Panc1 (cell line): ENCODE results near the gene PEX12. TPM values are rescaled to one million over a fixed set of nuclear protein-coding genes. Genes with fewer than 3 reads are reported as not detected.
A peak's percentile ranks its signal among the peaks of the same experiment; 100 is the strongest.

Experiments
- ATAC-seq: fragments of 200-7000 bp; cut with Tn5 transposase; 2 replicates; pipeline ENCODE4 v1.9.1; 2020; ENCODE audit warnings: mild to moderate bottlenecking, moderate library complexity
- BruUV-seq: library from RNA; stranded (reverse); fragments of 400-500 nt; replicated peaks from 2 replicates; lab custom pipeline; 2021; lab: Mats Ljungman, UMichigan
- CTCF ChIA-PET: fragments of 300-600 bp; sonication (Branson Sonifier 250); formaldehyde crosslinking; loops from one replicate; lab custom pipeline; 2022; ENCODE audit warnings: antibody characterized with exemption; lab: Charles Lee
- POLR2A ChIA-PET: fragments of 300-600 bp; sonication (Branson Sonifier 250); formaldehyde crosslinking; loops from one replicate; lab custom pipeline; 2022; ENCODE audit warnings: antibody characterized with exemption; lab: Charles Lee
- DNase-seq: peaks from one replicate; pipeline ENCODE4 v3.0.0-alpha.2; 2010; ENCODE audit warnings: low read depth, low spot score
- H3K27ac ChIP-seq: 2 replicates; pipeline ENCODE4 v1.5.1; 2011; ENCODE audit warnings: mild to moderate bottlenecking, low read length, inconsistent platforms
- H3K27me3 ChIP-seq: fragments of 200-500 bp; sonication (Bioruptor generic); 2 replicates; pipeline ENCODE4 v1.6.0; 2014; ENCODE audit warnings: low read length, inconsistent platforms; ENCODE audit not compliant: control insufficient read depth, insufficient read depth
- H3K36me3 ChIP-seq: fragments of 200-500 bp; sonication (Bioruptor generic); 2 replicates; pipeline ENCODE4 v1.5.1; 2014; ENCODE audit warnings: inconsistent platforms, mild to moderate bottlenecking, low read length, moderate library complexity; ENCODE audit not compliant: control insufficient read depth, insufficient read depth
- H3K4me1 ChIP-seq: 2 replicates; pipeline ENCODE4 v1.5.1; 2011; ENCODE audit warnings: inconsistent platforms, mild to moderate bottlenecking, low read length, moderate library complexity; ENCODE audit not compliant: control insufficient read depth, insufficient read depth
- H3K4me3 ChIP-seq, 2 experiments: 2 replicates each; pipeline ENCODE4 v1.5.1; 2011 to 2012; ENCODE audit warnings: low read depth in 2 of 2, low read length in 2 of 2, mild to moderate bottlenecking in 2 of 2, inconsistent platforms in 1 of 2, moderate library complexity in 1 of 2
- H3K9me3 ChIP-seq: fragments of 200-500 bp; sonication (Bioruptor generic); 2 replicates; pipeline ENCODE4 v1.5.1; 2014; ENCODE audit warnings: low read depth, mild to moderate bottlenecking, inconsistent platforms, low read length, moderate library complexity; ENCODE audit not compliant: control insufficient read depth, insufficient read depth
- POLR2AphosphoS5 ChIP-seq: IDR thresholded peaks from 2 replicates; pipeline ENCODE4 v1.6.1; 2012; ENCODE audit warnings: mild to moderate bottlenecking, low read depth, low read length, moderate library complexity
- SIN3A ChIP-seq: IDR thresholded peaks from 2 replicates; pipeline ENCODE4 v1.6.1; 2012; ENCODE audit warnings: low read depth, mild to moderate bottlenecking, low read length, moderate library complexity, borderline replicate concordance; ENCODE audit not compliant: insufficient read depth
- TCF7L2 ChIP-seq: IDR thresholded peaks from 2 replicates; pipeline ENCODE4 v1.6.1; 2011; ENCODE audit warnings: mild to moderate bottlenecking, low read depth, low read length, inconsistent platforms
- in situ Hi-C: cut with HindIII; loops from 2 replicates; pipeline ENCODE4 v1.10.0; 2016; ENCODE audit warnings: low sequenced_read_pairs, low pct_unique_long_range_greater_than_20kb
- intact Hi-C: fragments of 100-400 bp; cut with micrococcal nuclease; formaldehyde crosslinking; loops from one replicate; pipeline ENCODE4 v1.10.0; 2022; ENCODE audit not compliant: unreplicated experiment
- total RNA-seq: library from RNA; stranded (reverse); gene quantifications from one replicate; pipeline ENCODE4 v1.2.1, GENCODE V29; 2021; ENCODE audit not compliant: unreplicated experiment
- TF ChIP-seq, protein P1 (sequence below): fragments of 450-650 bp; IDR thresholded peaks from 2 replicates; pipeline ENCODE4 v1.5.1; 2017; ENCODE audit warnings: mild to moderate bottlenecking
- TF ChIP-seq, protein P2 (sequence below), 2 experiments: IDR thresholded peaks; 2 replicates each; pipeline ENCODE4 v1.6.1; 2011 to 2012; ENCODE audit warnings: low read depth in 2 of 2, control low read depth in 1 of 2, low read length in 1 of 2, mild to moderate bottlenecking in 1 of 2, moderate library complexity in 1 of 2; ENCODE audit not compliant: insufficient read depth in 1 of 2

PEX12 gene
- total RNA-seq, 1 experiment from 2014 or later, result 6.6 TPM

DNA sequence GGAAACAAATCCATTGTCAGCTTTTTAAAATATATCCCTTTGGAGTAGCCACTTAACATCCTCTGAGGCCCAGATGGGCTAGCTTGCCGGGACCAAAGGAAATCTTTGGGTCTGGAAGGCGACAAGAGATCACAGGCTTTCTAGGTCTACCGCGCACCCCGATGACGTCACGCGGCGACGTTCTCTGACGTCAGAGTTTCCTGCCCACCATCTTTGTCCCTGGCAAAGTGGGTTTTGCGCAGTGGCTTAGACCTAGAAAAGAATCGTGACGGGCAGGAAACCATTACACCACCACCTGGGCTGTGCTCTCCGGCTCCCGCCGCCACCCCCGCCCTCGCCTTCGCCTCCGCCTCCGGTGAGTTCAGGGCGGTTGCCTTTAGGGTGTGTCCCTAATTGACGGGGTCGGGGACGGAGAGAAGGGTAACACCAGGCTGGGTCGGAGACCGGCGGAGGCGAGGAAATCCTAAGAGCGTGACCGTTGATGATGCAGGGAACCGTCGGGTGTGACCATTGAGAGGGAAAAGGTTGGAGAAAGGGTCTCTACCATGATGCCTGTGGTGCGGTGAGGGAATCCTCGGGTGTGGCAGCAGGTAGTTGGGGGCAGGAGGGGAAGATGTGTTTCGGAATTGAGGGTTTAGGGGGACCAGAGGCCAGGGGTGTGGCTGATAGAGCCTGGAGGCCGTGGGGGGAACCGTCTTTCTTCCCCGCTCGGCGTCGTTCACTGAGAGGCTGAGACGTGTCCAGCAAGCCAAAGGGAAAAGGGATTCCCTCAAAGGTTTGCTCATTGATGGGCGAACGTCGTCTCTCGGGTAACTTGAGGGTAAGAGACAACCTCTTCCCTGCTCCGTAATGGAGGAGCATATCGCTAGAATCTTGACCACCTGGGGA, 8.9 kb upstream of the PEX12 start, which contains the start of gene AP2B1:
Gene AP2B1 (plus strand): TSS at position 249 of the 888 bp plus-strand sequence. CDS start 6,709 bp downstream, outside the sequence.
- H3K36me3 ChIP-seq, result peaks cover 3% of the 10 kb centered on the region; the same call in 1 of the 2 replicates
- ATAC-seq, result peak; percentile 91
- TF ChIP-seq, protein P1, sequence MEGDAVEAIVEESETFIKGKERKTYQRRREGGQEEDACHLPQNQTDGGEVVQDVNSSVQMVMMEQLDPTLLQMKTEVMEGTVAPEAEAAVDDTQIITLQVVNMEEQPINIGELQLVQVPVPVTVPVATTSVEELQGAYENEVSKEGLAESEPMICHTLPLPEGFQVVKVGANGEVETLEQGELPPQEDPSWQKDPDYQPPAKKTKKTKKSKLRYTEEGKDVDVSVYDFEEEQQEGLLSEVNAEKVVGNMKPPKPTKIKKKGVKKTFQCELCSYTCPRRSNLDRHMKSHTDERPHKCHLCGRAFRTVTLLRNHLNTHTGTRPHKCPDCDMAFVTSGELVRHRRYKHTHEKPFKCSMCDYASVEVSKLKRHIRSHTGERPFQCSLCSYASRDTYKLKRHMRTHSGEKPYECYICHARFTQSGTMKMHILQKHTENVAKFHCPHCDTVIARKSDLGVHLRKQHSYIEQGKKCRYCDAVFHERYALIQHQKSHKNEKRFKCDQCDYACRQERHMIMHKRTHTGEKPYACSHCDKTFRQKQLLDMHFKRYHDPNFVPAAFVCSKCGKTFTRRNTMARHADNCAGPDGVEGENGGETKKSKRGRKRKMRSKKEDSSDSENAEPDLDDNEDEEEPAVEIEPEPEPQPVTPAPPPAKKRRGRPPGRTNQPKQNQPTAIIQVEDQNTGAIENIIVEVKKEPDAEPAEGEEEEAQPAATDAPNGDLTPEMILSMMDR, result no peak
- TF ChIP-seq, protein P2, sequence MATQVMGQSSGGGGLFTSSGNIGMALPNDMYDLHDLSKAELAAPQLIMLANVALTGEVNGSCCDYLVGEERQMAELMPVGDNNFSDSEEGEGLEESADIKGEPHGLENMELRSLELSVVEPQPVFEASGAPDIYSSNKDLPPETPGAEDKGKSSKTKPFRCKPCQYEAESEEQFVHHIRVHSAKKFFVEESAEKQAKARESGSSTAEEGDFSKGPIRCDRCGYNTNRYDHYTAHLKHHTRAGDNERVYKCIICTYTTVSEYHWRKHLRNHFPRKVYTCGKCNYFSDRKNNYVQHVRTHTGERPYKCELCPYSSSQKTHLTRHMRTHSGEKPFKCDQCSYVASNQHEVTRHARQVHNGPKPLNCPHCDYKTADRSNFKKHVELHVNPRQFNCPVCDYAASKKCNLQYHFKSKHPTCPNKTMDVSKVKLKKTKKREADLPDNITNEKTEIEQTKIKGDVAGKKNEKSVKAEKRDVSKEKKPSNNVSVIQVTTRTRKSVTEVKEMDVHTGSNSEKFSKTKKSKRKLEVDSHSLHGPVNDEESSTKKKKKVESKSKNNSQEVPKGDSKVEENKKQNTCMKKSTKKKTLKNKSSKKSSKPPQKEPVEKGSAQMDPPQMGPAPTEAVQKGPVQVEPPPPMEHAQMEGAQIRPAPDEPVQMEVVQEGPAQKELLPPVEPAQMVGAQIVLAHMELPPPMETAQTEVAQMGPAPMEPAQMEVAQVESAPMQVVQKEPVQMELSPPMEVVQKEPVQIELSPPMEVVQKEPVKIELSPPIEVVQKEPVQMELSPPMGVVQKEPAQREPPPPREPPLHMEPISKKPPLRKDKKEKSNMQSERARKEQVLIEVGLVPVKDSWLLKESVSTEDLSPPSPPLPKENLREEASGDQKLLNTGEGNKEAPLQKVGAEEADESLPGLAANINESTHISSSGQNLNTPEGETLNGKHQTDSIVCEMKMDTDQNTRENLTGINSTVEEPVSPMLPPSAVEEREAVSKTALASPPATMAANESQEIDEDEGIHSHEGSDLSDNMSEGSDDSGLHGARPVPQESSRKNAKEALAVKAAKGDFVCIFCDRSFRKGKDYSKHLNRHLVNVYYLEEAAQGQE (IDR thresholded peaks at IDR 0.05; ENCODE audit: insufficient read depth in 1 of 2, low read depth in 2 of 2, low read length in 1 of 2), result no peak; a peak in 1 of 4 replicates
- TF ChIP-seq TCF7L2 (peak; percentile 96), POLR2AphosphoS5 (peak; percentile 78), SIN3A (peak; percentile 67)
- intact Hi-C loops, result no loop called here
- peak; percentile 92 for DNase-seq
- TSS peak; percentile 91 for BruUV-seq
- in situ Hi-C loops, result no loop called here
- no peaks in the 10 kb centered on the region for H3K27me3 ChIP-seq
- CTCF ChIA-PET, result interaction anchor here (0.6 kb wide), 1 partner anchor 19 kb away, joined by 3 read pairs; no protein-coding TSS in a partner anchor
- H3K27ac ChIP-seq, result peak within 1 kb of the TSS; percentile 97
- H3K4me3 ChIP-seq, result peak within 1 kb of the TSS; percentile 71 to 95
- H3K9me3 ChIP-seq, result no peaks in the 10 kb centered on the region
- peaks cover 24% of the 10 kb centered on the region for H3K4me1 ChIP-seq
- POLR2A ChIA-PET, result interaction anchor here (1.3 to 1.6 kb wide), 2 partner anchors 9 to 19 kb away, joined by 3 to 5 read pairs; partner anchors contain the start of gene PEX12

DNA sequence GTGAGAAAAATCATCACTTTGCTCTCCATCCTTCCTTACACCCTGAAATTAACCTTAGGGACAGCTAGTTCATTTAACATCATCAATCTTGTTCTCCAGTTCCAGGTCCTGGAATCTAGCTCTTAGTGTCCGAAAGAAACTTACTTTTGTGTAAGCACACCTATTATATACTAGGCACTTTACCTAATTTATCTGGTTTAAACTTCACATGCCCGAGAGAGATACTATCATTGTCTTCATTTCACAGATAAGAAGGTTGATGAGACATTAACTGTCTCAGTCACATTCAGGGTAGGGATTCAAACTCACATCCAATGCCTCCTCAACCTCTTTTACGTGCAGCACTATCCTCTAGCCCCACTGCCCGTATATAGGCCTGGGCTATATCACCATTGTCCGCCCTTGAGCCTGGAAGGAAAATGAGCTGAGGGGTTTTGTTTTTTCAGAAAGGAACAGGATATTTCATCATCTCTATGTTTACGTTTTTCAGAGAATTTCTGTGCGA, 8.2 kb upstream of the PEX12 start:
- intact Hi-C loops (no loop called here), in situ Hi-C loops (no loop called here)
- TSS peak; percentile 98 for BruUV-seq
- H3K27ac ChIP-seq, result peak overlapping the region; percentile 97
- DNase-seq, result no peak
- no peaks in the 10 kb centered on the region for H3K27me3 ChIP-seq
- peak overlapping the region; percentile 71 to 95 for H3K4me3 ChIP-seq
- TF ChIP-seq TCF7L2 (no peak), POLR2AphosphoS5 (no peak), SIN3A (no peak)
- TF ChIP-seq, protein P1, result no peak
- TF ChIP-seq, protein P2 (IDR thresholded peaks at IDR 0.05; ENCODE audit: insufficient read depth in 1 of 2, low read depth in 2 of 2, low read length in 1 of 2), result no peak
- ChIA-PET POLR2A (interaction anchor here (0.5 to 1.6 kb wide), 3 partner anchors 8 to 24 kb away, joined by 3 to 5 read pairs (median 4); partner anchors contain the start of gene PEX12), CTCF (interaction anchor here (0.6 kb wide), 1 partner anchor 18 kb away, joined by 3 read pairs; no protein-coding TSS in a partner anchor)
- peaks cover 17% of the 10 kb centered on the region for H3K4me1 ChIP-seq
- H3K36me3 ChIP-seq, result peaks cover under 1% of the 10 kb centered on the region; the same call in 1 of the 2 replicates
- no peak for ATAC-seq
- H3K9me3 ChIP-seq, result no peaks in the 10 kb centered on the region
